NCI-H146 treated with DMSO at 0.1 percent for 48 hours (cell line): ENCODE measurements around the gene ARHGAP10.

Source experiments
- DNase-seq: peaks from one replicate; lab custom pipeline; 2025; ENCODE audit not compliant: unreplicated experiment; lab: John Stamatoyannopoulos, UW

Gene ARHGAP10

GRCh38 chr4:147824316-147824715 lies 92.4 kb downstream of the ARHGAP10 start:
- DNase-seq, result no peak

- DNase-seq, result no peak
Measured at GRCh38 chr4:147824884-147825283, 93.0 kb downstream of the ARHGAP10 start.

DNA sequence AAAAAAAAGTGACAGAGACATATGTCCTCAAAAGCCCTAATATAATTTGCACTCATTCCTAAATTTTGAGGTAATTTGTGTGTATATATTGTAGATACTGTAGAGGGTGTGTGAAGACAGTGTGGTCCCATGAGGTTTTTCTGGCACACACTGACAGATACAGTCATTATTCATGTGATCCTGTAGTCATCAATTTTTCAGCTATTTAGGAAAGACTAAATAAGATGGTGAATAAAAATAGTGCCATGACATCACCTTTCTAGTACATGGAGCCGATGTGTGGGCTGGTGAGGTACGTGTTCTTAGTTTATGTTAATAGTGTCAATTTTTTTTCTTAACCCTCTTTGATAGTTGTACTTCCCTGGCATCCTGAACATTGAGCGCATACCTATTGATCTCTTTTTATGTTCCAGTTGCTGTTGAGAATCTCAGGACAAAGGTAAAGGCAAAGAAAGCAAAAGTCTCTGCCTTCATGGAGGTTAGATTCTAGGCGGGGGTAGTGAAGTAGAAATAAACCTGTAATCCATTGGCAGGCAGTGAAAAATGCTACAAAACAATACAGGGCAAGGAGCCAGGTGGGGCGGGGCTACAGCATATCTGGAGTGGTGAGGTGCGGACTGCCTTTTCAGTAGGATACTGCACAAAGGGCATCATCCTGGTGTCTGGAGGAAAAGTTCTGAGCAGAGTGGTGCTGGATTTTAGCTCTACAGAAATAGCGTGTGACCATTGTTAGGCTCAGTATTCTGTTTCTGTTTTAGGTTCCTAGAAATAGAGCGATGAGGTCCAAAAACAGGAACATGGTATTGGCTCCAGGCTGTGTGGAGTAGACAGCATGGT lies 93.8 kb downstream of the ARHGAP10 start:
- DNase-seq, result no peak

DNA sequence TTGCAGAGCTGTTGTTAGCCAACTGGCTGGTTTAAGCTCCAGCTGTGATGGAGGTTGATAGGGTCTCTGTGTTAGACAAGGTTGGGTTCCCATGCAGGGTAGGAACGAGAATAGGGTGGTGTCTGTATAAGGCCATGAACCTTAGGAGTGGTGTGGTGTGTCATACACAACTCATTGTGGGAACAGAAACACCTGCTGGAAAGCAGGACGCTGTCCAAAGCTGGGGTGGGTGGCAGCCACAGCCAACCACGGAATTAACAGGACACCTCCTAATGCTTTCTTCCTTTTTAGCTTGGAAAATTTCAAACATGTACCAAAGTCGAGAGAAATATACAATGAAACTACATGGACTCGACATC lies 94.4 kb downstream of the ARHGAP10 start:
- DNase-seq, result no peak

GRCh38 chr4:147828331-147828905 lies 96.5 kb downstream of the ARHGAP10 start:
- DNase-seq, result no peak

GRCh38 chr4:147829401-147830101 lies 97.7 kb downstream of the ARHGAP10 start:
- no peak for DNase-seq

DNA sequence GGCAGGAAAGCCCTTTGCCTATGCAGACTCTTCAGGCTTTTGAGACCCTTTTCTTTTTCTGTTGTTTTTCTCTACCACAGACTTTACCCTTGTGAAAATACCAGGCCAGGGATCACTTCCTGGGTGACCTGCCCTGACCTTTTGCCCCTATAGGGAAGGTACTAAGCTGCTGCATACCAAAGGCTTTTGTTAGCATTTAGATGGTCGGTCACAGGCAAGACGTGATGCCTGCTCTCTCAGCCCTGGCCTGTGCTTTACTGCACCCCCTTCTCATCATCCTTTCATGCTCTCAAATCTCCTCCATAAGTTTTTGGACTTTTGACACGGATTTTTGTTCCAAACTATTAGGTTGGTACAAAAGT lies 98.2 kb downstream of the ARHGAP10 start:
- DNase-seq, result no peak

DNA sequence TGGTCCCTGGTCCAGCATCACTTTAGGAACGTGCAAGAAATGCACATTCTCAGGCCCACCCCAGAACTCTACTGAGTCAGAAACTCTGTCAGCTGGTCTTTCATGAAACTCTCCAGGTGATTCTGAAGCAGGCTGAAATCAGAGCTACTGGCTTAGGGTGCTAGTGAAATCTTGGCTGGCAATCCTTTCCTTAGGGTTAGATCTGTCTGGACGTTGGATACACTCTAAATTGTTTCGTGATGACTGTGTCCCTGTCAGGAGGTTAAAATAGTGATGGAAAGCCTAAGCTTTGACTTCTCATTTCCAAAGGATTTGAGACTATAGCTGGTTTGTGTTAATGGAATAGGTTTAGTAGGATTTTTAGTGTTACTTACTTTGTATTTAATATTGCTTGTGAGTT lies 99.1 kb downstream of the ARHGAP10 start:
- DNase-seq, result no peak

- no peak for DNase-seq
Measured at GRCh38 chr4:147831551-147832171, 99.8 kb downstream of the ARHGAP10 start.

GRCh38 chr4:147833254-147833653 lies 101.4 kb downstream of the ARHGAP10 start:
- DNase-seq, result no peak

- no peak for DNase-seq
Measured at GRCh38 chr4:147833741-147834140, 101.9 kb downstream of the ARHGAP10 start.

DNA sequence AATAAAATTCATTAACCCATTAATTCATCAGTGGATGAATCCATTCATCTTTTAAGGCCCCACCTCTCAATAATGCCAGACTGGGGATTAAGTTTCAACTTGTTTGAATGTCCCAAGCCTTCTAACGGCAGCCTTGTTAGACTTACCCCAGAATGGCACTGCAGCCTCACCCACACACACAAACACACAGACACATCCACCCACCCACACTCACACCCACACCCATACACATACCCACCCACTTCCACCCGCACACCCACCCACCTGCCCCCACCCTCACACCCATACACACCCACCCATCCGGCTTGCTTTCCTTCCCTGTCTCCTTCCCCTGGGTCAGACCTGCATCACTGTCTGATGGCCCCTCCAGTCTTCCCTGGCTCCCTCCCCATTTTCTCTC lies 102.6 kb downstream of the ARHGAP10 start:
- no peak for DNase-seq

DNA sequence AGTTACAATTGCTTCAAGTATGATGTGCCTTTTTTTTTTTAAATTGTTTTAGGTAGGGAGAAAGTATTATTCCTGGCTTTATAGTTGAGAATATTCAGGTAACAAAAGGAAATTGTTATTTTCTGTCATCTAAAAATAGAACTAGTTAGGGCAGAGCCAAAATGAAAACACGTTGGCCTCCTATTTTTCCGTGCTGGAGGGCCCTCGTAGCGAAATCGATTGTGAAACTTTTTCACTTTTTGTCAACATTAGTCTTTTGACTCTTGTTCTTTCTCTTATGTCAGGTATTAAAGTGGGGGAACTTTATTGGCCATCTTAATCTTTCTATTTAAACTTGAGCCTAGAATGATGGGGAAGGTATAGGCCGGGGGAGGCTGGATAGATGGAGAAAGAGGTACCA lies 104.9 kb downstream of the ARHGAP10 start:
- DNase-seq, result no peak

- no peak for DNase-seq
Measured at GRCh38 chr4:147837435-147837834, 105.5 kb downstream of the ARHGAP10 start.

GRCh38 chr4:147837854-147838253 lies 106.0 kb downstream of the ARHGAP10 start:
- DNase-seq, result no peak

- DNase-seq, result no peak
Measured at GRCh38 chr4:147839200-147839599, 107.3 kb downstream of the ARHGAP10 start.

DNA sequence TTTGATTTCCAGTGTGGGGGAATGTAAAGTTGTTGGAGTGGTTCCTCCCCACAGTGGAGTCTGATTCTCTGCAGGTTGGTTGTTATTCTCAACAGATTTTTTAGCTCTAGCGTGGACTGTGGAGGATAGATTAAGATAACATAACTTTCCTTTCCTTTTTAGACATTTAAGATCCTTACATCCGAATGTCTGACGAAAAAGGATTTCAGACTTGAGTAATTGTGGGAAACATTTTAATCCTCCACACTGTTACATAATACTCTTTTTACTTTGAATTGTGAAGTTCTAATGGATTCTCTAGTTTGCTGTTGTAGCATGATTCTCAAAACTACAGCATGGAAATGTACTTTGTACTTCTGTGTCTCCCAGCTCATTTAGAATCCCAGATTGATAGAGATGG lies 107.8 kb downstream of the ARHGAP10 start:
- no peak for DNase-seq

GRCh38 chr4:147840838-147841738 lies 109.2 kb downstream of the ARHGAP10 start:
- DNase-seq, result no peak

DNA sequence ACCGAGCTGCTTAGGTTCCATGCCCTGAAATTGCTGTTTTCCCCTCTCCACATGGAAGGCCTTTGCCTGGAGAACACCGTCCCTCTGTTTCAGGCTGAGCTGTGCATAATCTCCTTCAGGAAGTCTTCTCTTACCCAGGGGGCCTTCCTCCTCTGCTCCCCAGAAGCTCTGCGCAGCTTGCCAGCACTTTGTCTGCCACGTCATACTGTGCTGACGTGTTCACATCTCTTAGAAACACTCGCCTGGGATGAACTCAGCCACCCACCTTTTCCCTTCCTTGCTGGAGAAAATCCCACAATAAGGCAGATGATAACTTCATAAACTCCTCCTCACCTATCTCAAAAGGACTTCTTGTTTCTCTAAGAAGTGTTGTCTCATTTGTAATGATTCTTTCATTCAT lies 110.7 kb downstream of the ARHGAP10 start:
- DNase-seq, result no peak

GRCh38 chr4:147843162-147843561 lies 111.3 kb downstream of the ARHGAP10 start:
- no peak for DNase-seq

GRCh38 chr4:147844781-147845180 lies 112.9 kb downstream of the ARHGAP10 start:
- DNase-seq, result no peak
